HG03571 (cell line): ENCODE results near the gene ADARB1.

Source experiments
- ATAC-seq: cut with Tn5 transposase; IDR thresholded peaks from one replicate; pipeline ENCODE4 v1.9.1; 2021; ENCODE audit not compliant: unreplicated experiment

Gene ADARB1

GRCh38 chr21:45246386-45247320, 172.3 kb downstream of the ADARB1 start:
- ATAC-seq: no peak

GRCh38 chr21:45248301-45248892, 174.0 kb downstream of the ADARB1 start:
- no peak for ATAC-seq

GRCh38 chr21:45248893-45249381, 174.6 kb downstream of the ADARB1 start:
- no peak for ATAC-seq

- ATAC-seq: no peak
These were observed 175.2 kb downstream of the ADARB1 start for GRCh38 chr21:45249626-45250025.

- no peak for ATAC-seq
These were observed 175.9 kb downstream of the ADARB1 start for GRCh38 chr21:45250272-45250671.

GRCh38 chr21:45250914-45251634, 176.7 kb downstream of the ADARB1 start:
- no peak for ATAC-seq

- no peak for ATAC-seq
These were observed 177.5 kb downstream of the ADARB1 start for GRCh38 chr21:45251635-45252447.

- no peak for ATAC-seq
These were observed 178.1 kb downstream of the ADARB1 start for GRCh38 chr21:45252448-45252925.

- no peak for ATAC-seq
These were observed 178.8 kb downstream of the ADARB1 start for GRCh38 chr21:45253180-45253579.

- ATAC-seq: no peak
These were observed 179.5 kb downstream of the ADARB1 start for GRCh38 chr21:45253633-45254459.

GRCh38 chr21:45254460-45254930, 180.1 kb downstream of the ADARB1 start:
- ATAC-seq: no peak

GRCh38 chr21:45255381-45256020, 181.1 kb downstream of the ADARB1 start:
- ATAC-seq: no peak

- no peak for ATAC-seq
These were observed 181.9 kb downstream of the ADARB1 start for GRCh38 chr21:45256021-45256911.

- no peak for ATAC-seq
These were observed 182.7 kb downstream of the ADARB1 start for GRCh38 chr21:45256912-45257672.

GRCh38 chr21:45257673-45258341, 183.4 kb downstream of the ADARB1 start:
- ATAC-seq: no peak

- no peak for ATAC-seq
These were observed 184.1 kb downstream of the ADARB1 start for GRCh38 chr21:45258466-45258865.
